KBM-7 (cell line): ENCODE measurements around the gene RARG.
A peak's percentile ranks its signal among the peaks of the same experiment; 100 is the strongest.
"Not testable (repeated sequence)": the region's sequence is repeated elsewhere in the genome, so short reads cannot be mapped to it uniquely, and the experiment has no call there.

Experiments
- DNase-seq: peaks from one replicate; pipeline ENCODE4 v3.0.0-alpha.2; 2015
- in situ Hi-C: fragments of 300-500 bp; cut with MboI; formaldehyde crosslinking; loops from 2 replicates; pipeline ENCODE4 v1.14.3; 2020; ENCODE audit warnings: low sequenced_read_pairs, low pct_unique_long_range_greater_than_20kb, mixed read lengths

RARG gene

DNA sequence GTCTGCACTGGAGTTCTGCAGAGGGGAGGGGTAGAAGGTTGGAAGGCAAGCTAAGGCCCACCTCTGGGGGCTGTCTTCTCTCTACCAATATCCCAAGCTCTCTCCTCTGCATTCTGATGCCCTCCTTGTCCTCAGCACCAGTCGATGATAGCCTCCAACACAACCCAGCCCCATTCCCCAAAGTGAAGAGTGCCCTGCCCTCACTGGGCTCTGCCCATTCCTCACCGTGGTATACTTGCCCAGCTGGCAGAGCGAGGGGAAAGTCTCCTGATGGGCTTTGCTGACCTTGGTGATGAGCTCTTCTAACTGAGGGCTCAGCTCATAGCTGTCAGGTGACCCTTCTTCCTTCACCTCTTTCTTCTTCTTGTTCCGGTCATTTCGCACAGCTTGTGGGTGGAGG is 17.8 kb downstream of the RARG start:
- no peak for DNase-seq
- in situ Hi-C loops: no loop called here

DNA sequence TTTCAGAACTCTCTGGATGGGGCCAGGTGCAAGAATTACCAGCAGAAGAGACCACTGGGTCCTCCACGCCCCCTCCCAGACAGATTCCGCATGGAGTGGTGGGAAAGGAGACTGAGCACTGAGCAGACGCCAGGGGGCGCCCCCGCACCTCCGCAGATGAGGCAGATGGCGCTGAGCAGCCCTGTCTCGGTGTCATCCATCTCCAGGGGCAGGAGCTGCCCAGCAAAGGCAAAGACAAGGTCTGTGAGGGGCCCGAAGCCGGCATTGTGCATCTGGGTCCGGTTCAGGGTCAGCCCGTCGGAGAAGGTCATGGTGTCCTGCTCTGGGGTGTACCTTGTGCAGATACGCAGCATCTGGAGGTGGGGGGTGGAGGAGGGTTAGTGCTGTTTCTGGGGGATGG is 18.7 kb downstream of the RARG start:
- in situ Hi-C loops: no loop called here
- peak; percentile 84 for DNase-seq

DNA sequence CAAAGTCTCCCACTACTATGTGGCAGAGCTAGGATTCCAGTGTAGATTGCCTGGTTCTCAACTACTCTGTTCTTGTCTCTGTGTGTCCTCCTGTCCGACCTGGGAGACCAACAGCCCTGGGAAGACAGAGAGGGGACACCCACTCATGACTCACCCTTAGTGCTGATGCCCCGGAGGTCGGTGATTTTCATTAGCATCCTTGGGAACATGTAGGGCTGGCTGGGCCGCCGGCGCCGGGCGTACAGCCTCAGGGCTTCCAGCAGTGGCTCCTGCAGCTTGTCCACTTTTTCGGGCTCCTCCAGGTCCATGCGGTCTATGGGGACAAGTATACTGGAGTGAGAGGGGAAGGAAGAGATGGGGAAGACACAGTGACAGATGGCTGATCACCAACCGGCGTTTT is 19.1 kb downstream of the RARG start:
- DNase-seq: no peak
- in situ Hi-C loops: no loop called here

DNA sequence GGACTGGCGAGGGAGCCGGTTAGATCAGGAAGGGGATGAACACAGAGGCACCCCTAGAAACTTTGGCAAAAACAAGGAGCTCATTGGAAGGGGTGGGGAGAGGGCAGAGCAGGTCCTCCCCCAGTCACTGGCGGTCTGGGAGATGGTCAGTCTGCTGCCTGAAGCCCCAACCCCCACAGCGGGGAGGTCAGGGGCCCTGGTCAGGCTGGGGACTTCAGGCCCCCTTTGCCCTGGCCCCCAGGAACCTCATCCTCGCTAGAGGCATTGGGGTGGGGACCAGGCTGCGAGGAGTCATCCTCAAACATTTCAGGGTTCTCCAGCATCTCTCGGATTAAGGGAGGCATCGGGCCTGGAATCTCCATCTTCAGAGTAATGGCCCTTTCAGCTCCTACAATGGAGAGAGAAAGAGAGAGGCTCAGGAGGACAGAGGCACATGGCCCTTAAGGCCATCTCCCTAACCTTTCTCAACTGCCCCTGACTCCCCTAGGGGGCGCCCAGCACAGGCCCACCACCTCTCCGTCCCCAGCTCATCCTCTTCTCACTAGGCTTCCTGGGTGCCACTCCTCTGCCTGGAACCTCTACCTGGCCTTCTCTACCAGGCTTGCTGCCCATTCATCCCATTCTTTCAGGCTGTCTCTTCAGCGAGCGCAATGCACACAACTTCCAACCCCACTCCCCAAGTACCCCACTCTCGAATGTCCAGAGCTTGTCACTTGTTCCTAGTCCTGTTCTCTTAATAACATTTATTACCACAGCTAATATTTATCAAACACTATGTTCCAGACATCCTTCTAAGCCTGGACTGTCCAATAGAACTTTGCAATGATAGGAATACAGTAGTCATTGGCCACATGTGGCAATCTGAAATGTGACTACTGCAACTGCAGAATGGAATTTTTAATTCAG is 20.3 kb downstream of the RARG start:
- in situ Hi-C loops: no loop called here
- DNase-seq: no peak

DNA sequence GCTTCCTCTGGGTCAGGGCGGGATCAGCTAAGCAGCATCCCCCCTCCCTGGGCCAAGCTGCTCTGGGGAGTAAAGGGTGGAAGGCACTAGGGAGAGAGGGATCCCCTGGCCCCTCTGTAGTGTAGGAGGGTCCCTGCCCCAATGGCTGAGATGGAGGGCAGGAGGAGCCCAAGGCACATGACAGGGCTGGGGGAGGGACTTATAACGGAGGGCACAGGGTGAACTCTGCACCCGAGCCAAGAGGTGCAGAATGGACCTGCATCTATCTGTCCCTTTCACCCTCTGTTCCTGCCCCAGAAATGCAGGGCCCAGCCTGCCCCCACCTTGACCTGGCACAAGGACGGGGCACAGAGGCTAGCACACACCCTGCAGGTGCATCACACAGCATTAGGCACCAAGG is 21.2 kb downstream of the RARG start:
- in situ Hi-C loops: no loop called here
- no peak for DNase-seq

DNA sequence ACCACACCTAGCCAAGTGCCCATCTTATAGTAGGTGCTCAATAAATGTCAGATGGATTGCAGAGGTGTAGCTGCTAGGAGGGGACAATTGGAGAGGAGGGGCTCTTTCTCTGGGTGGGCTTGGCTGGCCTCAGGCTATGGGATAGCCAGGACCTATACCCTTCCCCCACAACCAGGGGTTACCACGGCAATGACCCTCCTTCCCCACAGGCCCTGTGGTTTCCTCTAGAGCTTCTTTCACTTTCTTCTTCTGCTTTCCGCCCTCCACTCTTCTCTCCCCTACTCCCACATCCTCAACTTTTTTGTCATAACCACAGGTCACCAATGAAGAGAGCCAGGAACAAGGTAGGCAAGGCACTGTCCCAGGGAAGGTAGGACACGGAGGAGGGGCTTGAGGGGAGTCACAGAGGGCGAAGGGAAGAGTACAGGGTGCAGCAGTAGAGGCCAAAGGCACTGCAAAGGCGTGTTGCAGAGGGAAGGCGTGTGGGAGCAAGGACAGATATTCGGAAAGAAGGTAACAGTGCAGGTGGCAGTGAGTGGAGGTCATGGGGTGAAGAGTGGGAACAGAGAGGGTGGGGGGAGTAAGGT is 23.0 kb downstream of the RARG start:
- in situ Hi-C loops: no loop called here
- peak; percentile 86 for DNase-seq

DNA sequence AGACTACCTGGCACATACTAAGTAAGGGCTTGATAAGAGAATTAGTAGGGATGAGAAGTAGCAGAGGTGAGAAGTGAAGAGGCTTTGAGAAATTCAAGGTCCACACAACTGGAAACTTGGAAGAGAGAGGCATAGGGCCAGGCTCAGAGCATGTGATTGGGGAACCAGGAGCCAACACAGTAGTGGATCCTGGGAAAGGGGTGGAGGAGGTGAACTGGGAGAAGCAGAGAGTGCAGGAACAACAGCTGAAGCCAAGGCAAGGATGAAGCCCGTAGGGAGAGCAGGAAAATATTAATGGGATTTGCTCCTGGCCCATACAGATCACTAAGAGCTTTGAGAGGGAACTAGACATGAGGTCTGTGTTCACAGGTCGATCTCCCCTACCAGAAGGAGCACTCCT is 23.6 kb downstream of the RARG start:
- no peak for DNase-seq
- in situ Hi-C loops: no loop called here

DNA sequence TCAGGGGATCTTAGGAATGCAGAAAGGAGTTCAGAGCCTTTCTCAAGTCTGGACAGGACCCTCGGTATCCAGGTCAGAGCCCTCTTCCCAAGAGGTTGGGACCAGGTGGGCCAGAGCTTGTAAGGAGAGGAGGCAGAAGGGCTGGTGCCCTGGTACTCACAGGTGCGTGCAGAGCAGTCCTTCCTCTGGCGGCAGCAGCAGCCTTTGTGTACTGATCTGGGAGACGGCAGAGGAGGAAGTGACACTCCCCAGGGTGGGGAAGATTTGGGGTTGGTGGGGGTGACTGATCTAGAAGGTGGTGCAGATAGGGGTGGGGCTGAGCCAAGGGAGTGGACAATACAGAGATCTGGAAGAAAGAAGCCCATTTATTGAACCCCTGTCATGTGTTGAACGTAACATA is 25.0 kb downstream of the RARG start, which contains the start of gene ITGB7:
Gene ITGB7, minus strand, starts transcription at position 210 of the 400 bp plus-strand sequence. CDS start 6,808 bp downstream, outside the sequence.
- in situ Hi-C loops: no loop called here
- peak; percentile 64 for DNase-seq

DNA sequence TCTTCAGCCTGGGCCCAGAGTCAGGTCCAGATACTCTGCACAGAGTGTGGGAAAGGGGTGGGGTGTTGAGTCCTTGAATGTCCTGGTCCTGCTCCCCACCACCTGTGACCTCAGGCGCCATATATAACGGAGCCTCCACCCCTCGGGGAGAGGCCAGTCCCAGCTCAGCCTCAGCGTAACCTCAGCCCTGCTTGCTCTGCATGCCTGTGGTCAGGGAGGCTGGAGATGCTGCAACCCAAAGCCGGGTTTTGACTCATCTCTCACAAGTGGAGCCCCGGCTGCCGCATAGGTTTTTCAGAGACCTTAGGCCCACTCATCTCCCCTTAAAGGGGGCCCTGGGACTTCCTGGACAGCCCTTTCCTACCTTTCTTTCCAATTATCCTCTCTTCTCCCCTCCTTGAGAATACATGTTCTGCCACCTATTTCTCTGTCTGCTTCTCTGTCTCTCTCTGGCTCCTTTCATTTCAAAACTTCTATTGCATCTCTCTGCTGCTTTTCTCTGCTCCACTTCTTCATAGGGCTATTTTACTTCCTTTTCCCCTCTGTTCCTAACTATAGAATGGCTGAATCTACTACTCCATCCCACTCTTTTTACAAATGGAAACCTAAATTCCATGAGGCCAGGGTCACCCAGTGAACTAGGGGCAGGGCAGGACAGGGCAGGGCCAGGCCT is 26.1 kb downstream of the RARG start:
- in situ Hi-C loops: no loop called here
- DNase-seq: peak; percentile 35

DNA sequence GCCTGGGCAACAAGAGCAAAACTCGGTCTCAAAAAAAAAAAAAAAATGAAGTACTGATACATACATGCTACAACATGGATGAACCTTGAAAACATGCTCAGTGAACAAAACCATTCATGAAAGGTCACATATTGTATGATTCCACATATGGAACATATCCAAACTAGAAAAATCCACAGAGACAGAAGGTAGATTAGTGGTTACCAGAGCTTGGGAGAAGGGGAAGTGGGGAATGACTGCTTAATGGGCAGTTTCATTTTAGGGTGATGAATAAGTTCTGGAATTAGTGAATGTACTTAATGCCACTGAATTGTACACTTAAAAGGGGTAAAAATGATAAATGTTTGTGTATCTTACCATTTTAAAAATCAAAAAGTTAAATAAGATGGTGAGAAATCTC is 27.7 kb downstream of the RARG start:
- in situ Hi-C loops: no loop called here
- no peak for DNase-seq

DNA sequence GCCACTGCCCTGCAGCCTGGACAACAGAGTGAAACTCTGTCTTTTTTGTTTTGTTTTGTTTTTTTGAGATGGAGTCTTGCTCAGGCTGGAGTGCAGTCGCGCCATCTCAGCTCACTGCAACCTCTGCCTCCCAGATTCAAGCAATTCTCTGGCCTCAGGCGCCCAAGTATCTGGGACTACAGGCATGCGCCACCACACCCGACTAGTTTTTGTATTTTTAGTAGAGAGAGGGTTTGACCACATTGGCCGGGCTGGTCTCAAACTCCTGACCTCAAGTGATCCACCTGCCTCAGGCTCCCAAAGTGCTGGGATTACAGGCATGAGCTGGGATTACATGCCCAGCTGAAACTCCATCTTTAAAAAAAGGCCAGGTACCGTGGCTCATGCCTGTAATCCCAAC is 29.7 kb downstream of the RARG start:
- DNase-seq, in situ Hi-C loops: not testable (repeated sequence)

DNA sequence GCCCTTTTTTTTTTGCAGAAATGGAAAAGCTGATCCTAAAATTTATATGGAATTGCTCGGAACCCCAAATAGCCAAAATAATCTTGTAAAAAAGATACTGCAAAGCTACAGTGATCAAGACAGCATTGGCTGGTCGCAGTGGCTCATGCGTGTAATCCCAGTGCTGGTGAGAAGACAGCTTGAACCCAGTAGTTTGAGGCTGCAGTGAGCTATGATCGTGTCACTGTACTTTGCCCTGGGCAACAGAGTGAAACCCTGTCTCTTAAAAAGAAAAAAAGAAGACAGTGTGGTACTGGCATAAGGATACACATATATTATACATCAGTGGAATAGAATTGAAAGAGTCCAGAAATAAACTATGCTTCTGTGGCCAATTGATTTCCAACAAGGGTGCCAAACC is 30.4 kb downstream of the RARG start:
- in situ Hi-C loops: no loop called here
- DNase-seq: no peak

DNA sequence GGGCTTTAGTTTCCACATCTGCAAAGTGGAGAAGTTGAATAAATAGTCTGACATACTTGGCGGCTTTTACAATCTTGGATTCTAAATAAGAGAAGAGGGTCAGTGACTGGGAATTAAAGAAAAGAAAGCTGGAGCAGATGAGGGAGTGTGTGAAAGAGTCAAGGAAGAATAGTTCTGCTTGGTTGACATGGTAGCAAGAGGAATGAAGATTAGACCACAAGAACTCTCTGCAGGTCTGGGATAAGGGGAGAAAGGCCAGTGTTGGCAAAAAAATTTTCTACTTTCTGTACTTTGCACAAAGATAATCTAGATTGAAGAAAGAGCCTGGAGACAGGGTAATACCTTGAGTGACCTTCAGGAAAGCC is 30.9 kb downstream of the RARG start:
- in situ Hi-C loops: no loop called here
- no peak for DNase-seq

DNA sequence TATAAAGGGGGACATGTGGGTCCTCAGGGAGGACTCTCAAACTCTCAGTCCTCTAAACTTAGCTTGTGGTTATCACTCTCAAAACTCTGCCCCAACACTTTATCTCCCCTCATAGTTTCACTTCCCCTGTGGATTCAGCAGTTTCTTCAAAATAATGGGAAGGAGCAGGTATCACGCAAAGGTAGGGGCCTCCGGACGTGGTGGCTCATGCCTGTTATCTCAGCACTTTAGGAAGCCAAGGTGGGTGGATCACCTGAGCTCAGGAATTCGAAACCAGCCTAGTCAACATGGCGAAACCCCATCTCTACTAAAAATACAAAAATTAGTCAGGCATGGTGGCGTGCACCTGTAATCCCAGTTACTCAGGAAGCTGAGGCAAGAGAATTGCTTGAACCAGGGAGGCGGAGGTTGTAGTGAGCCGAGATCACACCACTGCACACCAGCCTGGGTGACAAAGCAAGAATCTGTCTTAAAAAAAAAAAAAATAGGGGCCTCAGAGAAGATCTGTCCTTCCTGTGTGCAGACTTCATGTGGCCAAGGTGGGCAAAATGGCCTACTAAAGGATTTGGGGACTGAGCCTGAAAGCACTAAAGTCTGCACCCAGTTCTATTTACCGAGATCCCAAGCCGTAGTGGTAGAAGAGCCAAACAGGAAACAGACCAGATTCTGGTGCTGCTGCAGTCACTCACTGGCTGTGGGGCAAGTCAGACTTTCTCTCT is 31.4 kb downstream of the RARG start:
- peak; percentile 45 for DNase-seq
- in situ Hi-C loops: no loop called here

DNA sequence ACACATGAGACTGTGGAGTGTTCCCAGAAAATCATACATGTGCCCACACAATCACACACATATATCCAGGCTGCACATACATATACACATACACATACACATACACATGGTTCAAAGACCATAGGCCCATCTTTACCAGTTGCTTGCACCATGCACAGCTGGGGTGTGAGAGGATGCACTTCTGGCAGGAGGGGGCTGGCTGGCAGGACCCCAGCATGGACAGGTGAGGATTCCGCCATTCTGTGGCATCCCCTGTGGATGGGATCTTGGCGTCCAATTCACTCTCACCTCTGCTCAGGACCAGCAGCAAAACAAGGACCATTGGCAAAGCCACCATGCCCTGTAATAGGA is 31.9 kb downstream of the RARG start:
- DNase-seq: no peak
- in situ Hi-C loops: no loop called here

DNA sequence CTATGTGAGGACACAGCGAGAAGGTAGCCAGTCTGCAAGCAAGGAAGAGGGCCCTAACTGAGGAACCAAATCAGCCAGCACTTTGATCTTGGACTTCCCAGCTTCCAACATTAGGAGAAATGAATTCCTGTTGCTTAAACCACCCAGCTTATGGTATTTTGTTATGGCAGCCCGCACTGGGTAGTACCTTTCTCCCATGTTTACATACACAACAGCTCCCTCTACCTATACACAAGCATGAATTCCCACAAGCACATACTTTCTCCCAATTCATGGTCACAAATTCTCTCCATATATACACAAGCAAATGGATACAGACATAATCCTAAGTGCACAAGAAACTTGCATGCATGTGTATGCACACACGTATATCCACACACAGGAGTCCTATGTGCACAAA is 32.3 kb downstream of the RARG start:
- DNase-seq: no peak
- in situ Hi-C loops: no loop called here

DNA sequence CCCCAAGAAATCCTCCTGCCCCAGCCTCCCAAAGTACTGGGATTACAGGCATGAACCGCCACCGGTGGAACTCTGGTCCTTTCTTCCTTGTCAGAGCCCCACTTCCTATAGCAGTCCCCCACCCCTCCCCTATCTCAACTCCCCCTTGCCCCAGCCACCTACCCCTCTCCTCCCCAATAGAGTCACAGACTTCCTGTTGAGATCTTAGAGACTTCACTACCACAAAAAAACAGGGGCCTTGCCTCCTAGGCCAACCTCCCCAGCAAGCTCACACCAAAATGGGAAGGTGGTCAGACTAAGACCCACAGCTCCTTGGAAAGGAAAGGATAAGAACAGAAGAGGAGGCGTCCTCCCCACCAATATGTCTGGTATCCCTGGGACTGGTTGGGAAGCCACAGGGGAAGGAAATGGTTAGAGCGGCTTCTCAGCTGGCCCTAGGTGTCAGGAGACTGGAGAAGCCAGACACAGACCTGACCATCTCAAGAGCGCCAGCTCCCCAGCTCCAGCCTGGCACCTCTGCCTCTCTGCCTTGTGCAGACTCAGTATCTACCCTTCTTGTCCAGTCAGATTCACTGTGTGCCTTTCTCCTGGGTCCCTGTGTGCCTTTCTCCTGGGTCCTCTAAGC is 33.4 kb downstream of the RARG start:
- in situ Hi-C loops: no loop called here
- no peak for DNase-seq

DNA sequence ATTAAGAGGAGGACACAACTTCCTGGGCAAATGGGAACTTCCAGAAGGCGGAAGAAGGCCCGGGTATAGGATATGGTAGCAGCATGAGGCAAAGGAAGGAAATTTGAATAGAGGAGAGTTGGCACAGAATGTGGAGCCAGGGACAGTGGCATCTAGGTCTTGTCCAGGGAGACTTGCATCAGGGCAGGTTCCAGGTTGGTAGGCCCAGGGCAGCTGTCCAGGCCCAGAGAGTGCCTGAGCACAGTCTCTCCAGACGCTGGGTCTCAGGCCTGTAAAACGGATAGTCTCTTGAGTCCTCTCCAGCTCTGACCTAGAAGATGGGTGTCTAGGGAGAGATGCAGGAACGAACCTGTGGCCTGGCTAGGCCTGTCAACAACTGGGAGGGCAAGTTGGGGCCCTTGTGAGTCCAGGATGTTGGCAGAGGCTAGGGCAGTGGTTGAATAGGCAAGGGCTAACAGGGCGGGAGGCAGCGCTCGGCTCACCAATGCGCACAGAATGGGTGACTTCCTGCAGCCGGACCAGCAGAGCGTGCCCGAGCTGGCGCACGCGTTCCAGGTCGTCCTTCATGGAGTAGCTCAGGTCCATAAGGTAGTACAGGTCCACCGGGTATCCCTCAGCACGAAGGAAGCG is 34.9 kb downstream of the RARG start:
- in situ Hi-C loops: no loop called here
- DNase-seq: no peak

DNA sequence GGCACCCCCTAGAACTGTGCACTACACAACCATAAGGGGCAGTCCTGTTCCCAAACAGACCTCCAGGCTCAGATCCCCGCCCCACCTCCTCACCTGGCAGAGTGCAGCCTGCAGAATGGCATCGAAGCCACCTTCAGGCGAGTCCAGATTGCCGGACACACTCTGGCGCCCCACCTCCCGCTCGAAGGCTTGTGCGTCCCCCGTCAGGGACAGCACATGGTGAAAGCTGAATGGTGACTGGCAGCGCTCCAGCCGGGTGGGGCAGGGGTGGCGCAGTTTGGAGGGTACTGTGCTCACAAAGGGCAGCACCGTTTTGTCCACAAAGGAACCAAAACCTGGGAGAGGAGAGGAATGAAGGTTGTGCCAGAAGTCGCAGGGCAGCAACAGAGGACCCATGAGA is 35.5 kb downstream of the RARG start:
- DNase-seq: no peak

More for the DNA sequence above, 35.5 kb downstream of the RARG start:
- in situ Hi-C loops: no loop called here
